Mammary epithelial cell (primary cell): ENCODE results near the gene POP5.

Experiments used
- EZH2 ChIP-seq: IDR thresholded peaks from 2 replicates; pipeline ENCODE4 v1.6.1; 2012; ENCODE audit warnings: low read length, inconsistent platforms, borderline replicate concordance
- TF ChIP-seq, protein P1 (sequence below), 2 donors: IDR thresholded peaks in 1 of 2; conservative IDR thresholded peaks in 1 of 2; 2 replicates each; pipeline ENCODE4 v1.5.1; 2011 to 2012; ENCODE audit warnings: inconsistent platforms in 2 of 2, low read length in 2 of 2, mild to moderate bottlenecking in 2 of 2, control low read depth in 1 of 2, low read depth in 1 of 2; ENCODE audit not compliant: insufficient read depth in 1 of 2; ENCODE audit errors: extremely low read depth in 1 of 2

DNA sequence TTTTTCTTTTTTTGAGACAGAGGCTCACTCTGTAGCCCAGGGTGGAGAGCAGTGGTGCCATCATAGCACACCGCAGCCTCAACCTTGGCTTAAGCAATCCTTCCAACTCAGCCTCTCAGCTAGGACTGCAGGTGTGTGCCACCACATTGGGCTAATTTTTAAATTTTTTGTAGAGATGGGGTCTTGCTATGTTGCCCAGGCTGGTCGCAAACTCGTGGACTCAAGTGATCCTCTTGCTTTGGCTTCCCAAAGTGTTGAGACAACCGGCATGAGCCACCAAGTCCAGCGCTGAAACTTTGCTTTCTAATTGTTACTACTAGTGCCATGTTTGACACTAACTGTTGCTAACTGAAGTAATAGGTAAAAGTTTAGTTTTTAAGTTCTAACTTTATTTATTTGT lies 39.0 kb downstream of the POP5 start:
- TF ChIP-seq, protein P1, sequence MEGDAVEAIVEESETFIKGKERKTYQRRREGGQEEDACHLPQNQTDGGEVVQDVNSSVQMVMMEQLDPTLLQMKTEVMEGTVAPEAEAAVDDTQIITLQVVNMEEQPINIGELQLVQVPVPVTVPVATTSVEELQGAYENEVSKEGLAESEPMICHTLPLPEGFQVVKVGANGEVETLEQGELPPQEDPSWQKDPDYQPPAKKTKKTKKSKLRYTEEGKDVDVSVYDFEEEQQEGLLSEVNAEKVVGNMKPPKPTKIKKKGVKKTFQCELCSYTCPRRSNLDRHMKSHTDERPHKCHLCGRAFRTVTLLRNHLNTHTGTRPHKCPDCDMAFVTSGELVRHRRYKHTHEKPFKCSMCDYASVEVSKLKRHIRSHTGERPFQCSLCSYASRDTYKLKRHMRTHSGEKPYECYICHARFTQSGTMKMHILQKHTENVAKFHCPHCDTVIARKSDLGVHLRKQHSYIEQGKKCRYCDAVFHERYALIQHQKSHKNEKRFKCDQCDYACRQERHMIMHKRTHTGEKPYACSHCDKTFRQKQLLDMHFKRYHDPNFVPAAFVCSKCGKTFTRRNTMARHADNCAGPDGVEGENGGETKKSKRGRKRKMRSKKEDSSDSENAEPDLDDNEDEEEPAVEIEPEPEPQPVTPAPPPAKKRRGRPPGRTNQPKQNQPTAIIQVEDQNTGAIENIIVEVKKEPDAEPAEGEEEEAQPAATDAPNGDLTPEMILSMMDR (conservative IDR thresholded peaks at IDR 0.05 in 1 of 2, IDR thresholded peaks at IDR 0.05 in 1 of 2; ENCODE audit: extremely low read depth in 1 of 2, insufficient read depth in 1 of 2, low read depth in 1 of 2, low read length in 2 of 2): no peak
- TF ChIP-seq EZH2: no peak
